ENCODE results near the gene SCLT1. TPM values are rescaled to one million over a fixed set of nuclear protein-coding genes. Genes with fewer than 3 reads are reported as not detected.

SCLT1 gene
- total RNA-seq, 2 experiments from 2014 or later: 18.2 to 18.8 TPM

DNA sequence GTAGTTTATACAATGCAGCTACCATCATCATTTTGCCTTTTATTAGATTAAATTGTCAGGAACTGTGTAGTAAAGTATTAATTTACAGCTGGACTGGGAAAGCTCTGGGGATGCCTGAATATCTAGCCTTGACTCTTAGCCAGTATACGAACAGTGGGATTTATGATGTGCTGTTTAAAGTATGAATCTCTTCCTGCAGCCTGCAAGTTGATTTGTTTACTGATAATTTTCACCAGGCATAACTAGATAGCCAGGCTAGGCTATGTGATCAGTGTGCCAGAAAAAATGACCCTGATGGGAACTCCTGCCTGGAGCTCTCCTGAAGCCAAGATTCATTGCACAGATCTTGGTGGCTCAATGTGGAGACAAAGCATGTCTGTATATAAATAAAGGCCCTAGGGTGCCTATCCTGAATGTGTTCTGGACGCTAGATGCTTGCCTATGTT, 119.2 kb downstream of the SCLT1 start:
- ChIA-PET CTCF (no interaction called here), POLR2A (no interaction called here)

DNA sequence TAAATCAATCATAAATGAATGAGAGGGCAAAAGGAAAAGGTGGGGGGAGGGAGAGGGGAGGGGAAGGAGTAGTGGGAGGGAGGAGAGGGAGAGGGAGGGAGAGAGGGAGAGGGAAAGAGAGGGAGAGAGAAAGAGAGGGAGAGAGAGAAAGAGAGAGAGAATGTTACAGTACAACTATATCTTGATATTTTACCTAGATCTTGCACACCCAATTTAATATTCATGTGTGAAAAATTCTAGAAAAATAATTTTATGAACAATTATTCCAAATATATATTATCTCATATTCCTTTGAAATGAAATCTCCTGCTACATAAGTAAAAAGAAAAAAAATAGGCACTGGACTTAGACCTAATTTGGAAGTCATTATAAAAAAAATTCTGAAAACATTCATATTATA, 120.0 kb downstream of the SCLT1 start:
- CTCF ChIA-PET: no interaction called here
- POLR2A ChIA-PET: no interaction called here

GRCh38 chr4:128961405-128961804, 131.9 kb downstream of the SCLT1 start:
- ChIA-PET POLR2A (no interaction called here), CTCF (interaction anchor here (0.7 kb wide), 1 partner anchor 265 kb away, joined by 4 read pairs; no protein-coding TSS in a partner anchor)

GRCh38 chr4:128958194-128958593, 135.1 kb downstream of the SCLT1 start:
- CTCF ChIA-PET: no interaction called here
- POLR2A ChIA-PET: no interaction called here

DNA sequence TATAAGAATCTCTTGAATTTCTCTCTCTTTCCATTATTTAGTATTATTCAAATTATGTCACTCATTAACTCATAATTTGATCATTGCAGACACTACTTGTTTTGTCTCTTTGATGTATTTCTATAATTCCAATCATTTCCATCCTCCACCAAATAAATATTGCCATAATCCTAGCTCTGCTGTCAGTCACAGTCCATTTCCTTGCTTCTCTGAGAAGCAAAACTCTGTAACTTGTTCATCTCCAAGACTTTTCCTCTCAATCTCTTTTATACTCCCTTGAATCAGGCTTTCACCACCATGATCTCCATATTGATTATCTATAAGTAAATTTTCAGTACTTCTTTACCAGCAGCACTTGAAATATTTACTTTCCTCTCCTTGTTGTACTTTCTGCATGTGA, 135.9 kb downstream of the SCLT1 start:
- CTCF ChIA-PET: no interaction called here
- POLR2A ChIA-PET: no interaction called here

DNA sequence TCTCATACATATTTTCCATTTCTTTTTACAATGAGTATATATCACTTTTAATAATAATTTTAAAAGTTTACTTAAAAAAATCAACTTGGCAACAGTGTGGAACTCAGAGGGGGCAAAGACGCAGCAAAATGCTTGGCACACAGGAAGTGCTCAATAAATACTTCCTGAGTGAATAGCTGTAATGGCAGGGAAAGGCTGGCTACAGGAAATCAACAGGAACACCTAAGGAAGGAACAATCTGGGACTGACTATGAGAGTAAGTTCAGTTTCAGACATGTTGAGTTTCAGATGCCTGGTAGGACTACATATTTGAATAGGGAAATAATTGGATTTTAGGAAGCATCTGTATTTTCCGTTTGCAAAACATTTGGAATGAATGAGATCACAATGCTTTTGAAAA, 137.6 kb downstream of the SCLT1 start:
- CTCF ChIA-PET: no interaction called here
- POLR2A ChIA-PET: no interaction called here

DNA sequence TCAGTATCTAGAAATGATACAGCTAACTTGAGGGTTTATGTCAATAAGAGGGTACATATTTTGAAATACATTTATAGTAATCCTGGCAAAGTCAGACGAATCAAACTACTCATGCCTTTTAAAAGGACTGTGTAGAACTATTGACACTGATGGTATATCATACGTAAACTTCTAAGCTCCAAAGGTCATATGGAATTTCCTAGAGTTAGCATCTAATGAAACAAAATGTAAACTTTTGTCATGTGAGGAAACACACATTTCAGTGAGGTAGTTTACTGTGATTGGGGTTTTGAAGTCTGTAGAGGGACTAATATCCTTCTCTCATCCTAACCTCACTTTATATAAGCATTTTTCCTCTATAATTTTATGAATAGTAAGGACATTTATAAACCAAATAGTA, 138.4 kb downstream of the SCLT1 start:
- ChIA-PET CTCF (interaction anchor here (0.5 kb wide), 1 partner anchor 136 kb away, joined by 3 read pairs; no protein-coding TSS in a partner anchor), POLR2A (no interaction called here)

GRCh38 chr4:128951316-128951715, 142.0 kb downstream of the SCLT1 start:
- POLR2A ChIA-PET: no interaction called here

GRCh38 chr4:128950796-128951195, 142.5 kb downstream of the SCLT1 start:
- POLR2A ChIA-PET: no interaction called here
- CTCF ChIA-PET: no interaction called here

More at GRCh38 chr4:128951316-128951715, 142.0 kb downstream of the SCLT1 start:
- CTCF ChIA-PET: no interaction called here

GRCh38 chr4:128946916-128947315, 146.4 kb downstream of the SCLT1 start:
- ChIA-PET POLR2A (no interaction called here), CTCF (interaction anchor here (0.9 kb wide), 1 partner anchor 18 kb away, joined by 3 read pairs; no protein-coding TSS in a partner anchor)

- POLR2A ChIA-PET: no interaction called here
- CTCF ChIA-PET: no interaction called here
These were observed 150.7 kb downstream of the SCLT1 start for GRCh38 chr4:128942607-128943006.

DNA sequence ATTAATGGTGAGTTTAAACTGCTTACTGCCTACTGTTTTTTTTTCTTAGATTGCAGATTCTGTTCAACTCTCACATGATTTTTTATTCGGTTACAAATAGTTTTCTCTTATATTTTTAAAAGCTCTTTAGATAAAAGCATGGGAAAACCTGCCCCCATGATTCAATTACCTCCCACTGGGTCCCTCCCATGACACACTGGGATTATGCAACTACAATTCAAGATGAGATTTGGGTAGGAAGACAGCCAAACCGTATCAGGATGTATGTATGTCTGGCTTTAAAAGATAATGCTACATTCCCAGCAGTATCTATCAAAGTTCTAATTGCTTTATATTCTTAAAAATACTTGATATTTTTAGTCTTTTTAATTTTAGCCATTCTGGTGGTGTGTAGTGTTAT, 152.4 kb downstream of the SCLT1 start:
- ChIA-PET POLR2A (no interaction called here), CTCF (no interaction called here)

DNA sequence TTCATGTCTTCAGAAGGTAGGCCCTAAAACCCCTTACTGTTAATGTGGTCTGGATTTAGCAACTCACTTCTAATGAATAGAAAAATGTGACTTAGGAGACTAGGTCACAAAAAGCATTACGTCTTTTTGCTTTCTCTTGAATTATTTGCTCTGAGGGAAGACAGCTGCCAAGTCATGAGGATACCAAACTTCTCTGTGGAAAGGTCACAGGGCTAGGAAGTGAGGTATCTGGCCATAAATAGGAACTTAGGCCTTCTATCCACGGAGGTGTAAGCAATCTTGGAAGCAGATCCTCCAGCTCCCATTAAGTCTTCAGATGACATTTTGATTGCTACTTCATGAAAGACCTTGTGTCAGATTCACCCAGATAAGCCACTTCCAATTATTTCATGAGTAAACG, 163.3 kb downstream of the SCLT1 start:
- ChIA-PET CTCF (no interaction called here), POLR2A (no interaction called here)

GRCh38 chr4:128924951-128925350, 168.4 kb downstream of the SCLT1 start:
- CTCF ChIA-PET: no interaction called here
- POLR2A ChIA-PET: no interaction called here

- CTCF ChIA-PET: no interaction called here
- POLR2A ChIA-PET: no interaction called here
These were observed 171.4 kb downstream of the SCLT1 start for GRCh38 chr4:128921954-128922353.

DNA sequence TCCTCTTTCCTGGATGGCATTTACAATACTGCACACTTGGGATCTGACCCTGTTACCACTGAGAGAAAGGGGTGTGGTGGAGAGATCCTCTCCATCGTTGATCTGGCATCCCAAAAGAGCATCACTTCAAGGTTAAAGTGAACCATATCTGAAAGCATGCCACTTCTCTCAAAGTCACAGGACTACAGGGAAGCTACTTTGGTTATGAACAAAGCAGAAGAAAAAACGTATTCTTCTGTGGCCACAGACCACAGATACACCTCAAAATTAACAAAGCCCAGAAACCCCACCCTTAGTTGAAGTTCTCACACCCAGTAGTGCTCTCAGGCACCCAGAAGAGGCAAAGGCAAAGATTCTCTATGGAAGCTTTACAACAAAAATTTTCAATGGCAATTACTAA, 175.6 kb downstream of the SCLT1 start:
- POLR2A ChIA-PET: interaction anchor here (0.5 kb wide), 1 partner anchor 409 kb away, joined by 14 read pairs; no protein-coding TSS in a partner anchor
- CTCF ChIA-PET: no interaction called here

DNA sequence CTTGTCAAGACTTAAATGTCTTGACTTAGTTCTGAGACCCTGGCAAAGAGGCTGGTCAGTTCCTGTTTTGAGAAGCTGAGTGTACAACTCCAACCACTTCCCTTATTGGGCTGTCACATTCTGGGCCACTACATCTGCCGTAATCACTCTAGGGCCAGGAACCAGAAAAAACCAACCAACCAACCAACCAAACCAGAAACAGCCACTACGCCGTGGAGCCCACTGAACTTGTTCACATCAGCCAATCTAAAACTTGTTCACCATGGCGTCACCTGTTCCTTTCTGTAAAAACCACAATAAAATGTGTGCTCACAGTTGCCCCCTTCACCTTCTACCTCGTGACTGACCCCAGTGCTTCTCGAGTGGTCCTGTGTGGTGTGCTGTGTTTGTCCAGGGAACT, 176.5 kb downstream of the SCLT1 start:
- POLR2A ChIA-PET: no interaction called here
- CTCF ChIA-PET: no interaction called here

DNA sequence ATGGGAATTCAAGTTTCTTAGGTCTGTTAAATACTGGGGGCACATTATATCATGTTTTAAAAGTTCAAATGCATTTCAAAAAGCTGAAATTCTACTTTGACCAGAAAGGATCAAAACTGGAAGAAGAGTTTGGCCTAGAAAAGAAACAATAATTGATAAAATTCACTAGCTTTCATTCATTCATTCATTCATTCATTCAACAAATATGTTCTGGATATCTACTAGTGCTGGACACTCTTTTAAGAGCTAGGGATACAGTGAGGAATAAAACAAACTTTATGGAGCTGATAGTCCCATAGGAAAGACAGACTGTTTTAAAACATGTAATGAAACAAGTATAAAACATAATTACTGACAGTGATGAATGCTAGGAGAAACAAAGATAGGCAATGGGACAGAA, 177.8 kb downstream of the SCLT1 start:
- ChIA-PET POLR2A (no interaction called here), CTCF (no interaction called here)

DNA sequence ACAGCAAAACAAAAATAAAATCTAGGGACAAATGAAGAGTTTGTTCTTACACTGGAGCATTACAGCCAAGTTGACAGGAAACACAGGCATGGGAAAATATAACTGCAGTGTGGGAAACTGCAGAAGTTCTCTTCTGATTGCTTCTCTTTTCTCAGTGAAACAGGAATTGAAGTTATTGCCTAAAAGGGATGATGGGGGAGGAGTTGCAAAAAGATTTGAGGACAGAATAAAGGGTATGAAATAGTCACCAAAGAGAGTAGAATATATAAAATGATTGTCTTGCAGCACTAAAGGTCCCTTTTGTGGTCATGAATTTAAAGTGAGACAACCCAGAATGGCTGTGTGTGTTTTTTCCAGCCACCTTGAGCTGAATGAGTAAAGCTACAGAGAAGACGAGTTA, 180.1 kb downstream of the SCLT1 start:
- ChIA-PET POLR2A (no interaction called here), CTCF (interaction anchor here (0.6 kb wide), 1 partner anchor 254 kb away, joined by 5 read pairs; no protein-coding TSS in a partner anchor)

DNA sequence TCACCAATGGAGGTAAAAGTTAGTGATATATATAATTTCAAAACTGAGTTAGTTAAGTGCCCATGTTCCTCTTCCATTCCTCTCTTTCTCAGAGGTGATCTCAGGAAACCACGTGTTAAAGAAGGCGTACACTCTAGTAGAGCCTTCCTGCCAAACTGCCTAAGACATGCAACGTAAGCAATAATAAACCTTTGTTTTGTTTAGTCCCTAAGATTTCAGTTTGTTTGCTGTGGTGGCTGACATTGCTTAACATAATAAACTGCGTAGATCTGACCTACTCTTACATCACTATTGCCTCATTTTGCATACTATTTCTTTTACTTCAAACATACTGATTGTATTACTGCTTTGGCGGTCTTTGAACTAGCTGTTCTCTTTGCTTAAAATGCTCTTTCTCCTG, 184.6 kb downstream of the SCLT1 start:
- CTCF ChIA-PET: no interaction called here
- POLR2A ChIA-PET: no interaction called here

DNA sequence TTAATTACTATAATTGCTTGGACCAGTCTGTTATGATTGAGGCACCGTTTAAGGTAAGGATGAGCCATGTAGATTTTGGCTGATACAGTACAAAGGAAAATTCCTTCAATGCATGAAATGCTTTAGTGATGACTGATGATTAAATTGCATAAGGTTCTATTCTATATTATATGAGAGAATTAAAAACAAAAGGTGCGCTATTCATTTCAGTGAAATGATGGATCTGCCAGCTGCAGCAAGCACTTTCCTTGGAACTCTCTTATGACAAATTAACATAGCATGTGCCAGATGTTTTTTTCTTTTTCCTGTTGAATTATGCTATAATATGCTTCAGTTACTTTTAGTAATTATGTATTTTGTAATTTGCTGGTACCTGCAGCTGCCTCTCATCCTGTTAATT, 185.4 kb downstream of the SCLT1 start:
- CTCF ChIA-PET: no interaction called here
- POLR2A ChIA-PET: no interaction called here

DNA sequence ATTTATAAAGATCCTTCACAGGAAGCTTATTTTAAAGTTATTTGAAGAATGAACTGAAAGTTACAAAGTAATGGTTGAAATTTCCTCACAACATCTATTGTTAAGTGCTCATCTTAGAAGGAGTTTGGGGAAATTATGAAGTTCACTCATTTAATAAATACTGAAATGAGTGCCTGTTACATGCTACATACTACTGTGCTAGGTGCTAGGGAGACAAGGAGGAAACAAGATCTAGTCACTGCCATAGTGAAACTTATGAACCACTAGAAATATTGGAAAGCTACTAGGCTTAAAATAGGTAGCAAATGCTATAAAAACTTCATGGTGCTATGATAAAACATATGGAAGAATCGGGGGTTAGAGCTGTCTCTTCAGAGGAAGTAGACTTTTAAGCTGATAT, 186.8 kb downstream of the SCLT1 start:
- ChIA-PET CTCF (no interaction called here), POLR2A (no interaction called here)

GRCh38 chr4:128904821-128905220, 188.5 kb downstream of the SCLT1 start:
- POLR2A ChIA-PET: no interaction called here

More at GRCh38 chr4:128904821-128905220, 188.5 kb downstream of the SCLT1 start:
- CTCF ChIA-PET: no interaction called here

Measured in activated CD8-positive, alpha-beta memory T cell treated with anti-CD3 and anti-CD28 coated beads for 36 hours (primary cell).